MM.1S (cell line): ENCODE data around the gene RNU1-3.
"Not testable (repeated sequence)": the region's sequence is repeated elsewhere in the genome, so short reads cannot be mapped to it uniquely, and the experiment has no call there.

ENCODE experiments used
- CTCF ChIP-seq: fragments of 300-600 bp; sonication (generic); IDR thresholded peaks from 2 replicates; pipeline ENCODE4 v1.5.1; 2016; ENCODE audit warnings: antibody characterized with exemption, low read length, mixed read lengths
- EZH2 ChIP-seq: fragments of 300-600 bp; sonication (generic); optimal IDR thresholded peaks from 2 replicates; pipeline ENCODE3; 2017; ENCODE audit warnings: low read depth, mild to moderate bottlenecking, antibody characterized with exemption, low read length, mixed read lengths
- EZH2phosphoT487 ChIP-seq: fragments of 300-600 bp; sonication (generic); IDR thresholded peaks from 2 replicates; pipeline ENCODE4 v1.6.1; 2018; ENCODE audit warnings: antibody characterized with exemption, low read length

GRCh38 chr1:16635959-16636358 is 30.8 kb downstream of the RNU1-3 start:
- TF ChIP-seq CTCF, EZH2, EZH2phosphoT487: not testable (repeated sequence)
